ENCODE data around the gene AFAP1L1. TPM values are rescaled to one million over a fixed set of nuclear protein-coding genes. Genes with fewer than 3 reads are reported as not detected.

AFAP1L1 gene
- total and polyA plus RNA-seq, 9 of the 15 experiments (the other 6 are each of a cell fraction or from before 2014, with no cell fraction given) = 0.01 to 0.12 (median 0.03) TPM; not detected in 4

DNA sequence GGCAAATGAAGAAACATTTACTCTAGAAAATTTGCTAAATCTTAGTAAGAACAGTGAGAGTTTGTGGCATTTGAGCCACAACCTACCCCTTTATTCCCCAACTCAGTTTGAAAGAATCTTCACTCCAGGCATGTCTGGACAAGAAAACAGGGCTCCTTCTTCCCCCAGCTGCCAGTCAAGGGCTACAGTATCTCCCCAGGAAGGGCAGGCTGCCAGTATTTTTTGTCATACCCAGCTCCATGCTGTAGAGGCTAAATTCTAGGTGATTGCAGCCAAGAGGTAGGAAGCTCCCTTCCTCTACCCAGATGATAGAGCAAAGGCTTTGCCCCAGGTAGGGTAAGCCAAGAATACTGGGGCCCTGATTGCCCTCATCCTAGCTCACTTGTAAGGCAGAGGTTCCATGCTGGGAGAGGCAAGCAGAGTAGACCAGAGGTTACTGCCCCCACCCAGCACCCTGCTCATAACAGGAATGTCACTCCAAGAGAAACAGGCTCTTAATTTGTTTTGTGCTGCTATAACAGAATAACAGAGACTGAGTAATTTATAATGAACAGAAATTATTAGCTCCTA lies 53.6 kb downstream of the AFAP1L1 start (continued):
- TF ChIP-seq FIP1L1 (IDR thresholded peaks at IDR 0.05; ENCODE audit: low read depth, low read length, poor library complexity, severe bottlenecking) (no peak), RAD21 (CRISPR knock-in tag; conservative IDR thresholded peaks at IDR 0.05 in 1 of 2, IDR thresholded peaks at IDR 0.05 in 1 of 2) (no peak), GABPB1 (CRISPR knock-in tag; IDR thresholded peaks at IDR 0.05) (no peak), MED1 (CRISPR knock-in tag; IDR thresholded peaks at IDR 0.05; ENCODE audit: borderline replicate concordance) (no peak), NCOA6 (IDR thresholded peaks at IDR 0.05) (no peak), GATA2 (CRISPR knock-in tag; IDR thresholded peaks at IDR 0.05) (no peak)
- TF ChIP-seq, protein P1, sequence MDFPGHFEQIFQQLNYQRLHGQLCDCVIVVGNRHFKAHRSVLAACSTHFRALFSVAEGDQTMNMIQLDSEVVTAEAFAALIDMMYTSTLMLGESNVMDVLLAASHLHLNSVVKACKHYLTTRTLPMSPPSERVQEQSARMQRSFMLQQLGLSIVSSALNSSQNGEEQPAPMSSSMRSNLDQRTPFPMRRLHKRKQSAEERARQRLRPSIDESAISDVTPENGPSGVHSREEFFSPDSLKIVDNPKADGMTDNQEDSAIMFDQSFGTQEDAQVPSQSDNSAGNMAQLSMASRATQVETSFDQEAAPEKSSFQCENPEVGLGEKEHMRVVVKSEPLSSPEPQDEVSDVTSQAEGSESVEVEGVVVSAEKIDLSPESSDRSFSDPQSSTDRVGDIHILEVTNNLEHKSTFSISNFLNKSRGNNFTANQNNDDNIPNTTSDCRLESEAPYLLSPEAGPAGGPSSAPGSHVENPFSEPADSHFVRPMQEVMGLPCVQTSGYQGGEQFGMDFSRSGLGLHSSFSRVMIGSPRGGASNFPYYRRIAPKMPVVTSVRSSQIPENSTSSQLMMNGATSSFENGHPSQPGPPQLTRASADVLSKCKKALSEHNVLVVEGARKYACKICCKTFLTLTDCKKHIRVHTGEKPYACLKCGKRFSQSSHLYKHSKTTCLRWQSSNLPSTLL (IDR thresholded peaks at IDR 0.05) = no peak
- TF ChIP-seq, protein P2, sequence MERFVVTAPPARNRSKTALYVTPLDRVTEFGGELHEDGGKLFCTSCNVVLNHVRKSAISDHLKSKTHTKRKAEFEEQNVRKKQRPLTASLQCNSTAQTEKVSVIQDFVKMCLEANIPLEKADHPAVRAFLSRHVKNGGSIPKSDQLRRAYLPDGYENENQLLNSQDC (CRISPR knock-in tag; IDR thresholded peaks at IDR 0.05) = no peak
- TF ChIP-seq, protein P3, sequence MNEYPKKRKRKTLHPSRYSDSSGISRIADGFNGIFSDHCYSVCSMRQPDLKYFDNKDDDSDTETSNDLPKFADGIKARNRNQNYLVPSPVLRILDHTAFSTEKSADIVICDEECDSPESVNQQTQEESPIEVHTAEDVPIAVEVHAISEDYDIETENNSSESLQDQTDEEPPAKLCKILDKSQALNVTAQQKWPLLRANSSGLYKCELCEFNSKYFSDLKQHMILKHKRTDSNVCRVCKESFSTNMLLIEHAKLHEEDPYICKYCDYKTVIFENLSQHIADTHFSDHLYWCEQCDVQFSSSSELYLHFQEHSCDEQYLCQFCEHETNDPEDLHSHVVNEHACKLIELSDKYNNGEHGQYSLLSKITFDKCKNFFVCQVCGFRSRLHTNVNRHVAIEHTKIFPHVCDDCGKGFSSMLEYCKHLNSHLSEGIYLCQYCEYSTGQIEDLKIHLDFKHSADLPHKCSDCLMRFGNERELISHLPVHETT (CRISPR knock-in tag; conservative IDR thresholded peaks at IDR 0.05 in 1 of 2, IDR thresholded peaks at IDR 0.05 in 1 of 2) = no peak
- TF ChIP-seq, protein P4, sequence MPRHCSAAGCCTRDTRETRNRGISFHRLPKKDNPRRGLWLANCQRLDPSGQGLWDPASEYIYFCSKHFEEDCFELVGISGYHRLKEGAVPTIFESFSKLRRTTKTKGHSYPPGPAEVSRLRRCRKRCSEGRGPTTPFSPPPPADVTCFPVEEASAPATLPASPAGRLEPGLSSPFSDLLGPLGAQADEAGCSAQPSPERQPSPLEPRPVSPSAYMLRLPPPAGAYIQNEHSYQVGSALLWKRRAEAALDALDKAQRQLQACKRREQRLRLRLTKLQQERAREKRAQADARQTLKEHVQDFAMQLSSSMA (CRISPR knock-in tag; IDR thresholded peaks at IDR 0.05) = no peak

All from K562 (cell line).